ENCODE results near the gene ADAMTS20.

Gene ADAMTS20

GRCh38 chr12:43579206-43579605 is 27.2 kb upstream of the ADAMTS20 start:
- TF ChIP-seq CTCF (conservative IDR thresholded peaks at IDR 0.05), result no peak
- TF ChIP-seq ZFX (IDR thresholded peaks at IDR 0.05), result no peak
- H3K27ac ChIP-seq, result no peak overlapping the region

GRCh38 chr12:43578782-43579181 is 26.8 kb upstream of the ADAMTS20 start:
- TF ChIP-seq ZFX (IDR thresholded peaks at IDR 0.05) (no peak), CTCF (conservative IDR thresholded peaks at IDR 0.05) (no peak)
- H3K27ac ChIP-seq, result no peak overlapping the region

- TF ChIP-seq ZFX (IDR thresholded peaks at IDR 0.05) (no peak), CTCF (conservative IDR thresholded peaks at IDR 0.05) (no peak)
- no peak overlapping the region for H3K27ac ChIP-seq
Measured at GRCh38 chr12:43577381-43577780, 25.4 kb upstream of the ADAMTS20 start.

GRCh38 chr12:43576162-43576561 is 24.2 kb upstream of the ADAMTS20 start:
- TF ChIP-seq ZFX (IDR thresholded peaks at IDR 0.05), result no peak
- no peak for TF ChIP-seq CTCF (conservative IDR thresholded peaks at IDR 0.05)
- no peak overlapping the region for H3K27ac ChIP-seq

GRCh38 chr12:43571885-43572284 is 19.9 kb upstream of the ADAMTS20 start:
- H3K27ac ChIP-seq, result no peak overlapping the region
- TF ChIP-seq CTCF (conservative IDR thresholded peaks at IDR 0.05) (no peak), ZFX (IDR thresholded peaks at IDR 0.05) (no peak)

GRCh38 chr12:43556057-43556456 is 4.1 kb upstream of the ADAMTS20 start:
- TF ChIP-seq CTCF (conservative IDR thresholded peaks at IDR 0.05), result no peak
- TF ChIP-seq ZFX (IDR thresholded peaks at IDR 0.05), result no peak
- H3K27ac ChIP-seq, result no peak overlapping the region

- TF ChIP-seq ZFX (IDR thresholded peaks at IDR 0.05), result no peak
- no peak for TF ChIP-seq CTCF (conservative IDR thresholded peaks at IDR 0.05)
- H3K27ac ChIP-seq, result no peak overlapping the region
Measured at GRCh38 chr12:43551279-43551970, 578 bp downstream of the ADAMTS20 start.
